Memory B cell (primary cell): Measurements from ENCODE around the gene LMO4.

Experiments
- ATAC-seq: fragments of 150-1000 bp; cut with Tn5 transposase; 2 replicates; pipeline ENCODE4 v1.10.0; 2021; ENCODE audit warnings: low read depth, mild to moderate bottlenecking, moderate library complexity
- DNase-seq, 2 donors: peaks; one replicate each; pipeline ENCODE4 v3.0.0; 2022; ENCODE audit warnings: low spot score in 2 of 2
- H3K27ac Mint-ChIP-seq: one replicate; pipeline ENCODE4 v1.8.0; 2022; ENCODE audit warnings: mild to moderate bottlenecking, moderate library complexity, mixed read lengths
- H3K27me3 Mint-ChIP-seq: one replicate; pipeline ENCODE4 v1.8.0; 2022; ENCODE audit warnings: mixed read lengths
- H3K36me3 Mint-ChIP-seq: one replicate; pipeline ENCODE4 v1.8.0; 2022; ENCODE audit warnings: mild to moderate bottlenecking, mixed read lengths
- H3K4me1 Mint-ChIP-seq: one replicate; pipeline ENCODE4 v1.8.0; 2022; ENCODE audit warnings: mixed read lengths
- H3K4me3 Mint-ChIP-seq: one replicate; pipeline ENCODE4 v1.8.0; 2022; ENCODE audit warnings: mild to moderate bottlenecking, moderate library complexity, mixed read lengths
- H3K9me3 Mint-ChIP-seq: one replicate; pipeline ENCODE4 v1.8.0; 2022; ENCODE audit warnings: mixed read lengths

The LMO4 gene

GRCh38 chr1:87393445-87394085 lies 64.9 kb downstream of the LMO4 start:
- DNase-seq, result no peak
- no peak overlapping the region for H3K27ac Mint-ChIP-seq
- peaks cover under 1% of the 10 kb centered on the region for H3K36me3 Mint-ChIP-seq
- H3K4me3 Mint-ChIP-seq, result no peak overlapping the region
- H3K27me3 Mint-ChIP-seq, result no peaks in the 10 kb centered on the region
- H3K9me3 Mint-ChIP-seq, result no peaks in the 10 kb centered on the region
- peaks cover 12% of the 10 kb centered on the region for H3K4me1 Mint-ChIP-seq
- ATAC-seq, result peak; percentile 45

GRCh38 chr1:87394513-87394912 lies 65.8 kb downstream of the LMO4 start:
- Mint-ChIP-seq H3K9me3 (no peaks in the 10 kb centered on the region), H3K27me3 (no peaks in the 10 kb centered on the region), H3K4me1 (peaks cover 14% of the 10 kb centered on the region), H3K36me3 (peaks cover 3% of the 10 kb centered on the region), H3K27ac (no peak overlapping the region), H3K4me3 (no peak overlapping the region)
- DNase-seq, result no peak
- no peak for ATAC-seq

GRCh38 chr1:87394982-87395381 lies 66.3 kb downstream of the LMO4 start:
- ATAC-seq (no peak), DNase-seq (no peak)
- H3K9me3 Mint-ChIP-seq, result no peaks in the 10 kb centered on the region
- peaks cover 14% of the 10 kb centered on the region for H3K4me1 Mint-ChIP-seq
- H3K4me3 Mint-ChIP-seq, result no peak overlapping the region
- H3K27me3 Mint-ChIP-seq, result no peaks in the 10 kb centered on the region
- no peak overlapping the region for H3K27ac Mint-ChIP-seq
- H3K36me3 Mint-ChIP-seq, result peaks cover 3% of the 10 kb centered on the region
